T-helper 1 cell treated with Interleukin-12 subunit alpha and Interleukin-12 subunit beta and Interleukin-4 antibody, amounts not matched to agents 30 μg/mL and 1 μg/mL, for 36 hours (primary cell): Measurements from ENCODE around the gene CLASP1.
A peak's percentile ranks its signal among the peaks of the same experiment; 100 is the strongest.
"Not testable (repeated sequence)": the region's sequence is repeated elsewhere in the genome, so short reads cannot be mapped to it uniquely, and the experiment has no call there.

ENCODE experiments used
- H3K27ac Mint-ChIP-seq: one replicate; pipeline ENCODE4 v1.8.0; 2021; ENCODE audit warnings: mild to moderate bottlenecking, mixed read lengths
- H3K27me3 Mint-ChIP-seq: one replicate; pipeline ENCODE4 v1.8.0; 2021; ENCODE audit warnings: low read depth, mixed read lengths
- H3K36me3 Mint-ChIP-seq: one replicate; pipeline ENCODE4 v1.8.0; 2021; ENCODE audit warnings: low read depth, mixed read lengths
- H3K4me1 Mint-ChIP-seq: one replicate; pipeline ENCODE4 v1.8.0; 2021; ENCODE audit warnings: low read depth, mixed read lengths
- H3K4me3 Mint-ChIP-seq: one replicate; pipeline ENCODE4 v1.8.0; 2021; ENCODE audit warnings: mild to moderate bottlenecking, moderate library complexity, mixed read lengths
- H3K9me3 Mint-ChIP-seq: one replicate; pipeline ENCODE4 v1.8.0; 2021; ENCODE audit warnings: mixed read lengths

Gene CLASP1

DNA sequence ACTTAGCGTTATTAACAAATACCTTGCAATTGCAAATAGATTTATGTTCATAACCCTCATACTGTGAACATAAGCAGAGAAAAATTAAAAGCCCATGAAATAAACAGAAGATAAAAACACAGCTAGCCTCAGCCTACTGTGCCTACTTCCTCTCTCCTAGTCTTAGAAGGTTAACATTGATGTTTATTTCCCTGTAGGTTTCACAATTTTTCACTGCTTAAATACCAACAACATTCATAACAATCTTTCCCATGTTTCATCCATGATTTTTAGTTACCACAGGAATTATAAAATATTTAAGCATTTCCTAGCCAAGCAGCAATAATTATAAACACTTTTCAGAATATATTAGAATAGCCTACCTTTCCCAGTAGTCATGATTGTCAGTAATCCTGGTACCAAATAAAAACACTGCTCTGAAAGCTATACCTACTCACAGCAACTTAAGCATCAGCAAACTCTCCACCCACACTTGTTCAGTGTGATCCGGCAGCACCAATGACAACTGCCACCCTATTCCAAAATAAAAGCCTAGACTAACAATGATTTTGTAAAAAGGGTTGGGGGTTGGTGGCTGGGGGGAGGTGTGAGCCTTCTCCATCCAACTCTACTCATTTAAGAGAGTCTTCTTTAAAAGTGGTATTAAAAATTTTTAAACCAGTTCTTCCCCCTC, 159.2 kb downstream of the CLASP1 start:
- no peaks in the 10 kb centered on the region for H3K9me3 Mint-ChIP-seq
- H3K36me3 Mint-ChIP-seq, result peaks cover 7% of the 10 kb centered on the region
- no peak overlapping the region for H3K27ac Mint-ChIP-seq
- no peak overlapping the region for H3K4me3 Mint-ChIP-seq
- H3K4me1 Mint-ChIP-seq, result peaks cover 21% of the 10 kb centered on the region
- H3K27me3 Mint-ChIP-seq, result no peaks in the 10 kb centered on the region

DNA sequence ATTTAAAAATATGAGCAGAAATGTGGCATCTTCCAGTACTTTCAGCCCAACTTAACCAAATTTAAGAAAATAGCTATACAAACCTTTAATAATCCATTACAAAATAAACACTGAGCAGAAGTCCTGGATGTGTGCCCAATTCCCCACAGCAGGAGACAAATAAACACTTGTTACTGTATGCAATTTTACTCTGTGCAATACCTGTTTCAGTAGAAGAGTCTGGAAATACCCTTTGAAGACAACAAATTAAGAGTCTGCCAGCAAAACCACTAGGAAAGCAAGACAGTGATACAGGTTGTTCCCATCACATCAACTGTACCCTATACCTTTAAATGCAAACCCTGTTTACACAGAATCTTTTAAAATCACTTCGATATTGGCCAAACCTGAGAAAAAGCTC, 160.0 kb downstream of the CLASP1 start:
- H3K9me3 Mint-ChIP-seq, result no peaks in the 10 kb centered on the region
- peaks cover 21% of the 10 kb centered on the region for H3K4me1 Mint-ChIP-seq
- H3K4me3 Mint-ChIP-seq, result no peak overlapping the region
- no peak overlapping the region for H3K27ac Mint-ChIP-seq
- H3K36me3 Mint-ChIP-seq, result peaks cover 7% of the 10 kb centered on the region
- no peaks in the 10 kb centered on the region for H3K27me3 Mint-ChIP-seq

DNA sequence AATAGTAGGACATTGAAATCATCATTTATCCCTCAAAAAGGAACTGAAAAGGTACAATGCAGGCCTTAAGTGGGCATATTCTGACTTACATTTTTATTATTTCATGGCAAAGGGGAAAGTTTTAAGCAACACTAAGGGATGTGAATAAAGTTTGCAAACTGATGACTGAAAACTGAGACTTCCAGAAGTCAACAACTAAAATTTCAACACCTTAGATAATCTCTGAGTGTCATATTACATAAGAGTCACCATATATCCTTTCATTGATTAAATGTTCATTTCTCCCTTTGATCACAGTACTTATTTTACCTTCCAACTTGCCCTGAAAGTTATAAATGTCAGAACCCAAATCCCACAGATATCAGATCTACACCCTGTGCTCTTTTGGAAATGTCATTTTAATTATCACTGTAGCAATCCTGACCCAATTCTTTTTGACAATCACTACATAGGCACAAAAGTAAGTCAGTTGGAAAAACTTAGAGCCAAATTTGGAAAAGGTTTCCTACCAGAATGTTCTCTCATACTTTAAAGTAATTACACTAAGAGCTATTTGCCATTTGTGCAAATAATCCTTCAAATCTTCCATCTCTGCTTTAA, 163.0 kb downstream of the CLASP1 start:
- Mint-ChIP-seq H3K27ac (no peak overlapping the region), H3K4me1 (peaks cover 15% of the 10 kb centered on the region), H3K36me3 (no peaks in the 10 kb centered on the region), H3K4me3 (no peak overlapping the region), H3K9me3 (no peaks in the 10 kb centered on the region), H3K27me3 (no peaks in the 10 kb centered on the region)

DNA sequence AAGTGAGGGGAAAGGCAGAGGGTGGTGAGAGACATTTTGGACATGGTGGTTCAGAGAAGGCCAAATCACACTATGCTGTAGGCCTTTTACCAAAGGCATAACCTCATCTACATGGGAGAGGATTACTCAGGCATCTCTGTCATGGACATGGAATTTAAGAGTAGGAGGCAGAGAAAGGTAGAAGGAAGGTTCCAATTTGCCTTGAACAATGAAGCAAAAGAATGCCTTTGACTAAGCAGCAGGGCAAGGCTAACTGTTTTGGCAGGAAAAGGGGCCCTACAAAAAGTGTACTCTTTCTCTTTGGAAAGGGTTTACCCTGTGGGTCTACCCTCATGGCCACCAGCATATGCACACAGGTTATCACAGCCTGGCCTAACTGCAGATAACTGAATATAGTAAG, 164.2 kb downstream of the CLASP1 start:
- no peaks in the 10 kb centered on the region for H3K36me3 Mint-ChIP-seq
- no peaks in the 10 kb centered on the region for H3K9me3 Mint-ChIP-seq
- no peaks in the 10 kb centered on the region for H3K27me3 Mint-ChIP-seq
- no peak overlapping the region for H3K4me3 Mint-ChIP-seq
- H3K27ac Mint-ChIP-seq, result no peak overlapping the region
- H3K4me1 Mint-ChIP-seq, result peaks cover 11% of the 10 kb centered on the region

DNA sequence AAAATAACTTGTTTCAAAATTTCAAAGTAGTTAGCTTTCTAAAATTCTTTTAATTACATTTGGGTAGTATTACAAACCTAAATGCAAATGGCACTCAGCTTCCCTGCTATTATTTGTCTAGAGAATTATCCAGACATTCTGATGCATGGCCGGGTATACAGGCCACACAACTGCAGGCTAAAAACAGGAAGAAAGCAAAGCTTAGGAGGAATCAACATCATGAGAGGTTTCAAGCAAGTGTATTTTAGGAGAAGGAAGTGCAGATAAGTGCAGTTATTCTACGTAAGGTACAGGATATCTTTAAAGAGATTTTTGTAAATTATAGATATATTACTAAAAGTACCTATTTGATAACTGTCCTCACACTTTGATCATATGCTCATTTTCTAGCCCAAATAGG, 165.4 kb downstream of the CLASP1 start:
- peaks cover 6% of the 10 kb centered on the region for H3K4me1 Mint-ChIP-seq
- H3K4me3 Mint-ChIP-seq, result no peak overlapping the region
- H3K9me3 Mint-ChIP-seq, result no peaks in the 10 kb centered on the region
- H3K27ac Mint-ChIP-seq, result no peak overlapping the region
- no peaks in the 10 kb centered on the region for H3K36me3 Mint-ChIP-seq
- H3K27me3 Mint-ChIP-seq, result no peaks in the 10 kb centered on the region

DNA sequence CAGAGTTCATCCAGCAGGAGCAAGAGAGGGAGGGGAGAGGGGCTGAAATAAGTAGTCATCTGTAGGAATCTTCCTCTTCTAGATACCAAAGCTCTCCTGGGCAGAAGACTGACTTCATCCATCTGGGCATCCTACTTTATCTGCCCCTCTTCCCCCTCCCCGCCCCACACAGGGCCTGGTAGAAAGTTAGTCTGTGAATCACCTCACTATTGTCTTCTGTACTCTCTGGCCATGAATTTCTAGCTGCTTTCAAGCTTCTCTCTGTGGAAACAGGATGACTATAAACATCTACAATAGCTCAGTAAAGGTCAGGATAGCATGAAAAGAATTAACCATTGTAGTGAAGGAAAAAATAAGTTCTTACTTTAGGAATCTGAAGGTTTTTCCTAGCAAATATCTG, 166.2 kb downstream of the CLASP1 start:
- Mint-ChIP-seq H3K9me3 (no peaks in the 10 kb centered on the region), H3K27me3 (no peaks in the 10 kb centered on the region), H3K36me3 (no peaks in the 10 kb centered on the region), H3K4me1 (peaks cover 4% of the 10 kb centered on the region), H3K4me3 (no peak overlapping the region), H3K27ac (no peak overlapping the region)

DNA sequence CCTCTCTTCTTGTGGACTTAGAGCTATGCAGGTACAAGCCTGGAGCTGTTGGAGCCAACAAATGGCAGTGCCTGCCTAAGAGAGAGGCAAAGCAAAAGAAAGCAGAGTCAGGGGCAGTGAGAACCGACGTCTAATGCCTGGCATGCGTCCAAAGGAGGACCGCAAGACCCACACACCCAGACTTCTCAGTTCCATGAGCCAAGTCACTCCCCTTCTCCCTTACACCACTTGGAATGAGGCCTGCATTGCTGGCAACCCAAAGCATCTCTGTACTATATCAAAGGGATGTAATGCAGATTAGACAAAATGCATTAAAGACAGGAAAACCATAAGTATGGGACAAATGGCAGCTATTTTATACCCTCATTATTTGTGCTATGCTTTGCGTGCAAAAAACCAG, 168.4 kb downstream of the CLASP1 start:
- Mint-ChIP-seq H3K4me1 (peaks cover 9% of the 10 kb centered on the region), H3K27ac (no peak overlapping the region), H3K36me3 (no peaks in the 10 kb centered on the region), H3K9me3 (no peaks in the 10 kb centered on the region), H3K27me3 (no peaks in the 10 kb centered on the region), H3K4me3 (no peak overlapping the region)

DNA sequence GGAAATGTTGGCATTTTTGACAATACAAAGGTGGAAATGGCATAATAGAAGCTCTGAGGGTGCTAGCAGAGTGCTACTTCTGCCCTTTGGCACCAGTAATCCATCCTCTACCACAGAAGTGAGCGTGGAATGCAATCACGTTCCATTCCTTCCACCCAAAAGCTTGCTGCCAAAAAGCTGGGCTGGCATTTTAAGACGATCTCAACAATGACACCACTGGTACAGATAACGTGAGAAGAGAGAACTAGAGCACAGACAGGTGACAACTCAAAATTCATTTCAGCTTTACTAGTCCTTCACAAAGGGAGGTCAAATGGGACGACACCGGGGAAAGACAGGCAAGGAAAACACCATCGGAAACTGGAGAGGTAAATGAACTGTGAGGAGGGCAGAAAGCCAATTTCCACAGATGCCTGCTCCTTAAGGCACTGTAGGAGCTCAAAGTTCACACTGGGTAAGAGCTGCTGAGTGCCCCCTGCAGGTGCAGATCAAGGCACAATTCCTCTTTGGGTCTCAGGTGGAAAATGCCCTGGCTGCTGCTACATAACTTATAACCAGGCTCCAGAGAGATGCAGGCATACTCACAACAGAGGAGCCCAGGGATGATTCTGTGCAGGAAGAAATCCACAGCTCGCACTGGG, 169.3 kb downstream of the CLASP1 start:
- H3K36me3 Mint-ChIP-seq, result no peaks in the 10 kb centered on the region
- no peaks in the 10 kb centered on the region for H3K9me3 Mint-ChIP-seq
- H3K27me3 Mint-ChIP-seq, result no peaks in the 10 kb centered on the region
- no peak overlapping the region for H3K27ac Mint-ChIP-seq
- peaks cover 11% of the 10 kb centered on the region for H3K4me1 Mint-ChIP-seq
- no peak overlapping the region for H3K4me3 Mint-ChIP-seq

DNA sequence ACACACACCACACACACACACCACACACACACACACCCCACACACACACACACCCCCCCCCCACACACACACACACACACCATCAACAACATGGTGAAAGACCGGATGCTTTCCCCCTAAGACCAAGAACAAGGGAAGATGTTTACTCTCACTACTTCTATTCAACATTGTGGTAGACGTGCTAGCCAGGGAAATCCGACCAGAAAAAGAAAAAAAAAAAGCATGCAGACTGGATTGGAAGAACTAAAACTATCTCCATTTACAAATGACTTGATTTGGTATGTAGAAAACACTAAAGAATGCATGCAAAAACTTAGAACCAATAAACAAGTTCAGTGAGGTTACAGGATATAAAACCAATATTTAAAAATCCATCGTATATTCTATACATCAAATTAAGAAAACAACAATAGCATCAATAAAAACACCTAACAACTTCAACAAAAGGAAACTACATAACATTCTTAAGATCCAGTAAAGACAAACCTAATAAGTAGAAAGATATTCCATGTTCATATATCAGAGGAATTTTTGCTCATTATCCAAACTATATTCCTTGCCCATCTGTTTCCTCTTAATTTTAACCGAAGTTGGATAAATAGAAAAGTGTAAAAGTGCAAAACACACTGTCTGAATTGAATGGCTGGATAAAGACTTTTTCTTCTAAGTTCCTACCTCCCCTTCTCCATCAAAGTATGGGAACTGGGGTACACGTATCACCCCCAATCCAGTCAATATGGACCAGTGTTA, 170.1 kb downstream of the CLASP1 start:
- Mint-ChIP-seq H3K27me3 (no peaks in the 10 kb centered on the region), H3K4me1 (peaks cover 11% of the 10 kb centered on the region), H3K27ac (no peak overlapping the region), H3K9me3 (no peaks in the 10 kb centered on the region), H3K4me3 (no peak overlapping the region), H3K36me3 (no peaks in the 10 kb centered on the region)

DNA sequence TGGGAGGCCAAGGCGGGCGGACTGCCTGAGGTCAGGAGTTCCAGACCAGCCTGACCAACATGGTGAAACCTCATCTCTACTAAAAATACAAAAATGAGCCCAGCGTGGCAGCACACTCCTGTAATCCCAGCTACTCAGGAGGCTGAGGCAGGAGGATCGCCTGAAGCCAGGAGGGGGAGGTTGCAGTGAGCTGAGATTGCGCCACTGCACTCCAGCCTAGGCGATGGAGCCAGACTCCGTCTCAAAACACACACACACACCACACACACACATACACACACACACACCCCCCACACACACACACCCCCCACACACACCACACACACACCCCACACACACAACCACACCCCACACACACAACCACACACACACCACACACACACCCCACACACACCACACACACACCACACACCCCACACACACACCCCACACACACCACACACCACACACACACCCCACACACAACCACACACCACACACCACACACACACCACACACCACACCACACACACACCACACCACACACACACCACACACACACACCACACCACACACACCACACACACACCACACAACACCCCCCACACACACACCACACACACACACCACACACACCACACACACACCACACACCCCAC, 170.8 kb downstream of the CLASP1 start:
- H3K27ac Mint-ChIP-seq, result not testable (repeated sequence)
- peaks cover 13% of the 10 kb centered on the region for H3K4me1 Mint-ChIP-seq

DNA sequence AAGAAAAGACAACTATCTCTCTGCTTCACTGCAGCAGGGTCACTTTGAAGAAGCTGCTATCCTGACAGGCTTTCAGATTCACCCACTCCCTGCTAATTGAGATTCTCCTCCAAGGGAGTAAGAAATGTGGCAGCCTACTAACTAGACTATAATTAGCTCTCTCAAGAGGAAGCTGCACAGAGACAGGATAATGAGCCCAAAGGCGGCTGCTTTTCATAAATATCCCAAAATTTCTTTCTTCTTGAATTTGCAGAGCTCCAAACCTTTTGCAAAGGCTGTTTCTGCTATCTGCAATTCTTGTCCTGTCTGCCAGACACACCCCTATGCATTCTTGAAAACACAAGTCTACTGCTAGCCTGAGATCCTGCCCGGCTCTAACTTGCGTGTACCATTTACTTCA, 172.6 kb downstream of the CLASP1 start:
- Mint-ChIP-seq H3K27me3 (no peaks in the 10 kb centered on the region), H3K9me3 (no peaks in the 10 kb centered on the region), H3K4me3 (no peak overlapping the region), H3K4me1 (peaks cover 27% of the 10 kb centered on the region), H3K27ac (no peak overlapping the region), H3K36me3 (peaks cover 4% of the 10 kb centered on the region)

More for the DNA sequence above, 170.8 kb downstream of the CLASP1 start:
- H3K36me3 Mint-ChIP-seq, H3K4me3 Mint-ChIP-seq, H3K9me3 Mint-ChIP-seq, H3K27me3 Mint-ChIP-seq: not testable (repeated sequence)

DNA sequence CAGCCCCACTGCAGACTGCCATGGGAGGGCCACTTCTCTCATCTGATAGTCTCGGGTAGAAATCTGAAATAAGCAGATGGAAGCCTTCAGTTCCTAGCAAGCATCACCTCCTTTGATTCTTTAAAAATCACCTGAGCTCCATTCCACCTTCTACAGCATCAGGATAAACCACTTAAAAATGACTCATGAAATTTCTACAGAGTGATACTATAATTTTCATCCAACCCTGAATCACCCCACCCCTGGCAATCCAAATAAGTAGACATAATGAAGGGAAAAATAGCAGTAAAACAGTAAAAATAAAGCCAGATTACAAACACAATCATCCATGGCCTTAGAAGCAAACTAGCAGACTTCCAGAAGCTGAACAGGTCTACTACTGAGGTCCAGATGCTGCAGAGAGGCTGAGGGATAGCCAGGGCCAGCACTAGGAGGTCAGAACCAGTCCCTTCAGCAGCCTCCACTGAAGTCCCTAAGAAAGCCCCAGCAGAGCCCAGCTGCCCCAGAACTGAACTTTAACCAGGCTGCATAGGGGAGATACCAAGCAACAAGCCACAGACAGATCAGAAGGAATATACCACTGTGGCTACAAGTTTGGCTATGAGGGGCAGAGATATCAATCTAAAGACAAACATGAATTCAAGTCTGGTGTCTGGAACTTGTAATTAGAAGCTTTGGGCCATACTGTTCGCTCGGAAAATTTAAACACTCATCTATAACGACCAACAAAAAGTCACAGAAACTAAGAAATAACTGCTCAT, 173.3 kb downstream of the CLASP1 start:
- Mint-ChIP-seq H3K4me3 (no peak overlapping the region), H3K27me3 (no peaks in the 10 kb centered on the region), H3K27ac (no peak overlapping the region), H3K9me3 (no peaks in the 10 kb centered on the region), H3K4me1 (peaks cover 30% of the 10 kb centered on the region), H3K36me3 (peaks cover 7% of the 10 kb centered on the region)

DNA sequence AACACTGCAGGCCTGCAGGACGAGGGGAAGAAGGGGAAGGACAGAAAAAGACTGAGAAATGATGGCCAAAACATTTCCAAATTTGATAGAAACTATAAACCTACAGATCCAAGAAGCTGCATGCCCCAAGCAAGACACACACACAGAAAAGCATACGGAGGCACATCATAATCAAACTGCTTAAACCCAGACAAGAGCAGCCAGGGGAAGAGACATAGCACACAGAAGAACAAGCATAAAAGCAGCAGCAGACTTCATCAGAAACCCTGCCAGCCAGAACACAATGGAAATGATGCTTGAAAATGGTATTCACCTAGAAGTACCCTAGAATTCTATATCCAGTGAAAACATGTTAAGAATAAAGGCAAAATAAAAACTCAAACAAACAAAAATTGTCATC, 175.8 kb downstream of the CLASP1 start:
- peaks cover 28% of the 10 kb centered on the region for H3K4me1 Mint-ChIP-seq
- H3K36me3 Mint-ChIP-seq, result peaks cover 25% of the 10 kb centered on the region
- H3K4me3 Mint-ChIP-seq, result no peak overlapping the region
- no peaks in the 10 kb centered on the region for H3K9me3 Mint-ChIP-seq
- no peak overlapping the region for H3K27ac Mint-ChIP-seq
- no peaks in the 10 kb centered on the region for H3K27me3 Mint-ChIP-seq

DNA sequence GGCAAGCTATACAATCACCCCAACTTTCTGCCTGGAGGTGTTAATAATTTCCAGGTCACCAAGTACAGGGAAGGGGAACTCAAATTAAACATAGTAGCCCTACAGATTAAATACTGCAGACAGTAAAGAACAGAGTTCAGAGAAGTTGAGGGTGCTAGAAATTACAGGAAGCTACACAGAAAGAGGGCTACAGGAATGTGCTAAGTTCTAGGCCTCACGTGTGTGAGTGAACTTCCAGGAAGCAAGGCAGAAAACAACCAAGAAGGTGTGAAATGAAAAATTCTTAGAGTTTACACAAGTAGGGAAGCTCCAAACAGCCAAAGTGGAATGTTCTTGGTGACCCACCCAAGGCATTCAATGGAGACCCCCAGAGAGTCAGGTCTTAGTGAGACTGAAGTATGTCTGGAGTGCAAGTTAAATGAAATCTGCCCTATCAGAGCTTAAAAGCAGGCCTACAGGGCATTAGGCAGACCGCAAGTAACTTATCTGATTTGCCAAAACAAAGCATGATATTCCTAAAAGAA, 176.7 kb downstream of the CLASP1 start:
- H3K9me3 Mint-ChIP-seq, result no peaks in the 10 kb centered on the region
- no peaks in the 10 kb centered on the region for H3K27me3 Mint-ChIP-seq
- H3K4me3 Mint-ChIP-seq, result peak overlapping the region; percentile 5
- peak overlapping the region; percentile 32 for H3K27ac Mint-ChIP-seq
- peaks cover 28% of the 10 kb centered on the region for H3K4me1 Mint-ChIP-seq
- peaks cover 35% of the 10 kb centered on the region for H3K36me3 Mint-ChIP-seq
